ENCODE measurements around the gene CCDC59. TPM values are rescaled to one million over a fixed set of nuclear protein-coding genes. Genes with fewer than 3 reads are reported as not detected.

Gene CCDC59, protein sequence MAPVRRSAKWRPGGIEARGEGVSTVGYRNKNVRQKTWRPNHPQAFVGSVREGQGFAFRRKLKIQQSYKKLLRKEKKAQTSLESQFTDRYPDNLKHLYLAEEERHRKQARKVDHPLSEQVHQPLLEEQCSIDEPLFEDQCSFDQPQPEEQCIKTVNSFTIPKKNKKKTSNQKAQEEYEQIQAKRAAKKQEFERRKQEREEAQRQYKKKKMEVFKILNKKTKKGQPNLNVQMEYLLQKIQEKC
- 10 to 100 TPM; 16.1 to 20.2 TPM for total RNA-seq
- polyA plus RNA-seq = 10 to 100 TPM; 14.4 to 22.0 TPM

DNA sequence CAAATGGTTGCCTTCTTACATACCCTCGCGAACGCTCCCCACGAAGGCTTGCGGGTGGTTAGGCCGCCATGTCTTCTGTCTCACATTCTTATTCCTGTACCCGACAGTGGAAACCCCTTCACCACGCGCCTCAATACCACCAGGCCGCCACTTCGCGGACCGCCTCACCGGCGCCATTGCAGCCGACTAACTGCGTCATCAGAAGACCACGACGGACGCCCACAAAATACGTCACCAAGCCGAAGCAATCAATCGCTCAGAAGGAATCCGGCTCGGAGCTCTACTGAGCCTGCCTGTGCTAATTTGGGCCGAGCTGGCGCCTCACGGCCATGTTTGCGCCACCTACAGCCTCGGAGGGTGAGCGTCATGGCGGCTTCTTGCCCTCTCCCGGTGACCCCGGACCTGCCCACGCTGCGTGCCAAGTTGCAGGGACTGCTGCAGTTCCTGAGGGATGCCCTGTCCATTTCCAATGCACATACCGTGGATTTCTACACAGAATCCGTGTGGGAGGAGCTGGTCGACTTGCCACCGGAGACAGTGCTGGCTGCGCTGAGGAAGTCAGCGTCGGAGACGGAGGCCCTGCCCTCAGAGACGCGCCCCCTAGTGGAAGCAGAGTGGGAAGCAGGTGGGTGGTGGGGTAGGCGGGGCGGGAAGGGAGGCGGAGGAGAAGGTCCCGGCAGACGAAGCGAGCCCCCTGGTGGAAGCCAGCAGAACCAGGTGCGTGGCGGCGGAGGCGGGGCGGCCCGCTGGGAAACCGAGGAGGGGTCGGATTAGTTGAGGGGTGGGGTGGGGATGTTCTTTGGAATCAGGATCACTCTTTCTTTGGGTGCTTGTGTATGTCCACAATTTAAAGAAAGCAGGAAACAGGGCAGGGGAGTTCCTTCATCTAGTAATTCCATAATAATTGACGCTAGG, at the start of gene CCDC59, which contains the start of gene METTL25:
Gene CCDC59, minus strand, starts transcription at position 188 of the 915 bp plus-strand sequence. Its CDS starts 11 bp downstream, at position 177.
Gene METTL25, plus strand, starts transcription at position 330 of the 915 bp plus-strand sequence. Its CDS starts 37 bp downstream, at position 367.
- Histone ChIP-seq H3K4me3 (ENCODE audit: low read depth in 1 of 3, low read length in 3 of 3) (peak within 1 kb of the TSS; percentile 71 to 99 (median 98)), H3K9ac (ENCODE audit: low read depth in 1 of 2, low read length in 2 of 2) (peak within 1 kb of the TSS; percentile 96 to 100), H3K9me3 (ENCODE audit: control insufficient read depth in 4 of 4, low read length in 3 of 4) (no peaks in the 10 kb centered on the region), H3K27me3 (ENCODE audit: control insufficient read depth in 4 of 4, insufficient read depth in 4 of 4, low read length in 3 of 4) (no peaks in the 10 kb centered on the region), H3K36me3 (ENCODE audit: control insufficient read depth in 4 of 4, insufficient read depth in 3 of 4, low read depth in 1 of 4, low read length in 3 of 4) (peaks cover 2 to 21% (median 13%) of the 10 kb centered on the region in 4 donors), H3K4me1 (ENCODE audit: control insufficient read depth in 4 of 4, insufficient read depth in 4 of 4, low read length in 3 of 4) (peaks cover 5 to 32% (median 30%) of the 10 kb centered on the region in 4 donors), H3K27ac (ENCODE audit: low read depth in 1 of 2, low read length in 2 of 2) (peak within 1 kb of the TSS; percentile 96 to 98)
- peak; percentile 99 for DNase-seq (ENCODE audit: low spot score)
- TF ChIP-seq HNF4G (IDR thresholded peaks at IDR 0.05) (peak; percentile 19), NR2F2 (IDR thresholded peaks at IDR 0.05) (peak; percentile 98), SP1 (IDR thresholded peaks at IDR 0.05) (peak; percentile 78), FOXA1 (IDR thresholded peaks at IDR 0.05) (peak; percentile 76), GABPA (IDR thresholded peaks at IDR 0.05 in 1 of 2, conservative IDR thresholded peaks at IDR 0.05 in 1 of 2) (peak in 1 of 2 donors; percentile 73), TAF1 (conservative IDR thresholded peaks at IDR 0.05) (peak; percentile 90), EGR1 (IDR thresholded peaks at IDR 0.05; ENCODE audit: low read depth in 2 of 2) (peak in 1 of 2 donors; percentile 45), FOXA2 (IDR thresholded peaks at IDR 0.05) (peak; percentile 47), RXRA (IDR thresholded peaks at IDR 0.05) (peak; percentile 73 to 81), YY1 (IDR thresholded peaks at IDR 0.05) (peak; percentile 100), JUND (IDR thresholded peaks at IDR 0.05) (peak; percentile 71 to 83), RAD21 (IDR thresholded peaks at IDR 0.05) (peak; percentile 69 to 73), HNF4A (conservative IDR thresholded peaks at IDR 0.05) (peak; percentile 29 to 38)
- TF ChIP-seq, protein P1, sequence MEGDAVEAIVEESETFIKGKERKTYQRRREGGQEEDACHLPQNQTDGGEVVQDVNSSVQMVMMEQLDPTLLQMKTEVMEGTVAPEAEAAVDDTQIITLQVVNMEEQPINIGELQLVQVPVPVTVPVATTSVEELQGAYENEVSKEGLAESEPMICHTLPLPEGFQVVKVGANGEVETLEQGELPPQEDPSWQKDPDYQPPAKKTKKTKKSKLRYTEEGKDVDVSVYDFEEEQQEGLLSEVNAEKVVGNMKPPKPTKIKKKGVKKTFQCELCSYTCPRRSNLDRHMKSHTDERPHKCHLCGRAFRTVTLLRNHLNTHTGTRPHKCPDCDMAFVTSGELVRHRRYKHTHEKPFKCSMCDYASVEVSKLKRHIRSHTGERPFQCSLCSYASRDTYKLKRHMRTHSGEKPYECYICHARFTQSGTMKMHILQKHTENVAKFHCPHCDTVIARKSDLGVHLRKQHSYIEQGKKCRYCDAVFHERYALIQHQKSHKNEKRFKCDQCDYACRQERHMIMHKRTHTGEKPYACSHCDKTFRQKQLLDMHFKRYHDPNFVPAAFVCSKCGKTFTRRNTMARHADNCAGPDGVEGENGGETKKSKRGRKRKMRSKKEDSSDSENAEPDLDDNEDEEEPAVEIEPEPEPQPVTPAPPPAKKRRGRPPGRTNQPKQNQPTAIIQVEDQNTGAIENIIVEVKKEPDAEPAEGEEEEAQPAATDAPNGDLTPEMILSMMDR (IDR thresholded peaks at IDR 0.05; ENCODE audit: low read depth, low read length, missing input control) = peak; percentile 85
- TF ChIP-seq, protein P2, sequence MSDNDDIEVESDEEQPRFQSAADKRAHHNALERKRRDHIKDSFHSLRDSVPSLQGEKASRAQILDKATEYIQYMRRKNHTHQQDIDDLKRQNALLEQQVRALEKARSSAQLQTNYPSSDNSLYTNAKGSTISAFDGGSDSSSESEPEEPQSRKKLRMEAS (IDR thresholded peaks at IDR 0.05) = peak; percentile 94
- TF ChIP-seq, protein P3, sequence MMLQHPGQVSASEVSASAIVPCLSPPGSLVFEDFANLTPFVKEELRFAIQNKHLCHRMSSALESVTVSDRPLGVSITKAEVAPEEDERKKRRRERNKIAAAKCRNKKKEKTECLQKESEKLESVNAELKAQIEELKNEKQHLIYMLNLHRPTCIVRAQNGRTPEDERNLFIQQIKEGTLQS (IDR thresholded peaks at IDR 0.05) = peak; percentile 79
- TF ChIP-seq, protein P4, sequence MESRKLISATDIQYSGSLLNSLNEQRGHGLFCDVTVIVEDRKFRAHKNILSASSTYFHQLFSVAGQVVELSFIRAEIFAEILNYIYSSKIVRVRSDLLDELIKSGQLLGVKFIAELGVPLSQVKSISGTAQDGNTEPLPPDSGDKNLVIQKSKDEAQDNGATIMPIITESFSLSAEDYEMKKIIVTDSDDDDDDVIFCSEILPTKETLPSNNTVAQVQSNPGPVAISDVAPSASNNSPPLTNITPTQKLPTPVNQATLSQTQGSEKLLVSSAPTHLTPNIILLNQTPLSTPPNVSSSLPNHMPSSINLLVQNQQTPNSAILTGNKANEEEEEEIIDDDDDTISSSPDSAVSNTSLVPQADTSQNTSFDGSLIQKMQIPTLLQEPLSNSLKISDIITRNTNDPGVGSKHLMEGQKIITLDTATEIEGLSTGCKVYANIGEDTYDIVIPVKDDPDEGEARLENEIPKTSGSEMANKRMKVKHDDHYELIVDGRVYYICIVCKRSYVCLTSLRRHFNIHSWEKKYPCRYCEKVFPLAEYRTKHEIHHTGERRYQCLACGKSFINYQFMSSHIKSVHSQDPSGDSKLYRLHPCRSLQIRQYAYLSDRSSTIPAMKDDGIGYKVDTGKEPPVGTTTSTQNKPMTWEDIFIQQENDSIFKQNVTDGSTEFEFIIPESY (IDR thresholded peaks at IDR 0.05) = peak; percentile 92
- TF ChIP-seq, protein P5, sequence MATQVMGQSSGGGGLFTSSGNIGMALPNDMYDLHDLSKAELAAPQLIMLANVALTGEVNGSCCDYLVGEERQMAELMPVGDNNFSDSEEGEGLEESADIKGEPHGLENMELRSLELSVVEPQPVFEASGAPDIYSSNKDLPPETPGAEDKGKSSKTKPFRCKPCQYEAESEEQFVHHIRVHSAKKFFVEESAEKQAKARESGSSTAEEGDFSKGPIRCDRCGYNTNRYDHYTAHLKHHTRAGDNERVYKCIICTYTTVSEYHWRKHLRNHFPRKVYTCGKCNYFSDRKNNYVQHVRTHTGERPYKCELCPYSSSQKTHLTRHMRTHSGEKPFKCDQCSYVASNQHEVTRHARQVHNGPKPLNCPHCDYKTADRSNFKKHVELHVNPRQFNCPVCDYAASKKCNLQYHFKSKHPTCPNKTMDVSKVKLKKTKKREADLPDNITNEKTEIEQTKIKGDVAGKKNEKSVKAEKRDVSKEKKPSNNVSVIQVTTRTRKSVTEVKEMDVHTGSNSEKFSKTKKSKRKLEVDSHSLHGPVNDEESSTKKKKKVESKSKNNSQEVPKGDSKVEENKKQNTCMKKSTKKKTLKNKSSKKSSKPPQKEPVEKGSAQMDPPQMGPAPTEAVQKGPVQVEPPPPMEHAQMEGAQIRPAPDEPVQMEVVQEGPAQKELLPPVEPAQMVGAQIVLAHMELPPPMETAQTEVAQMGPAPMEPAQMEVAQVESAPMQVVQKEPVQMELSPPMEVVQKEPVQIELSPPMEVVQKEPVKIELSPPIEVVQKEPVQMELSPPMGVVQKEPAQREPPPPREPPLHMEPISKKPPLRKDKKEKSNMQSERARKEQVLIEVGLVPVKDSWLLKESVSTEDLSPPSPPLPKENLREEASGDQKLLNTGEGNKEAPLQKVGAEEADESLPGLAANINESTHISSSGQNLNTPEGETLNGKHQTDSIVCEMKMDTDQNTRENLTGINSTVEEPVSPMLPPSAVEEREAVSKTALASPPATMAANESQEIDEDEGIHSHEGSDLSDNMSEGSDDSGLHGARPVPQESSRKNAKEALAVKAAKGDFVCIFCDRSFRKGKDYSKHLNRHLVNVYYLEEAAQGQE (IDR thresholded peaks at IDR 0.05) = peak; percentile 88
- under 1% methylated on average over 61 of the region's 61 CpGs for WGBS

All from liver (tissue), 9 donors.